ENCODE results near the gene E2F3. TPM values are rescaled to one million over a fixed set of nuclear protein-coding genes. Genes with fewer than 3 reads are reported as not detected.

E2F3 gene
- polyA plus RNA-seq (2011; rRNA removed) (17.3 and 18.0 TPM in 2 replicates), polyA plus RNA-seq (2017; fragmentation: RNase III; extraction: RNeasy Plus Mini Kit Qiagen cat#74134 plus additional on column Dnase treatment) (14.0 to 15.5 TPM (median 14.4 TPM) in 3 replicates), polyA minus RNA-seq (2011; rRNA and poly(A)+ RNA removed) (11.1 and 13.2 TPM in 2 replicates)
- 6.5 and 7.1 TPM in 2 replicates for polyA plus RNA-seq (2012; cell fraction: cytosol; rRNA removed)
- polyA plus RNA-seq (2012; cell fraction: nucleus; rRNA removed) = 8.1 and 12.7 TPM in 2 replicates

DNA sequence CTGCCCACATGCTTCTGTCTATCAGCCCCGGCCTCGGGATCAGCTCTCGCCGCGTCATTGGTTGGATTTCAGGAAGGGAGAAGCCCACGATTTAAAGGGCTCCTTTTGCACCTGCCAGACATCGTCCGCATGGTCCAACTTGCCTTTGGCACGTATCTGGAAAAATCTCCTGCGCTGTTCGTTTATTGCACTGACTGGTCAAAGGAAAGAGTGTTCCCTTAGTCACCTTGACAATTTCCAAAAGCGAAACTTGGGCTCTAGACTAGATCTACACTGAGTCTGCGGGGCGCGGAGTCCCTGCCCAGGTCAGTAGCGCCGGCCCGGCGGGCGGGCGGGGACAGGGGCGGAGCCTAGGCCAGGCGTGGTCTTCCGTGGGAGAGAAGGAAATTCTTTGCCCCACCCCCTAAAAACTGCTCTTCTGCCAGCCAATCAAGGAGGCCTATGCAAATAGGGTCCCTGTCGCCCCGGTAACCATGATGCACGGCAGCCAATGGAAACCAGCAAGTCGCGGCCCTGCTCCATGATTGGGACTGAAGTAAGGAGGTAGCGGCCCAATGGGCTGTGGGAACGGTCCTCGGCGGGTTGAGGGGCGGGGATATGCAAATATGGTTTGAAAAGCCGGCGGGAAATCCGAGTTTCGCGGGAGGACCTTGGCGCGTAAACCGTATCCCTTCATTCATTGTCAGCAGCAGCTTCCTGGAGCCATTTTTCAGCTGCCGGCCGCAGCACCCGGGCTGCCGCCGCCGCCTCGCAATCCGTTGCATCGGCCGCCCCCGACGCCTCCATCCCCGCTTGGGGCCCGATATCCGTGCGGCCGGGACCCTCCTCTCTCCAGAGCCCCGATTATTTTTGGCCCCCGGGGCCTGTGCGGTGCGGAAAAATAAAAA is at the start of gene E2F3:
E2F3 (plus strand) TSS at position 675 of the 887 bp plus-strand sequence. CDS start 354 bp downstream, outside the sequence.
- peak within 1 kb of the TSS; percentile 100 for H3K27ac ChIP-seq
- ChIA-PET CTCF (interaction anchor here (0.8 kb wide), 1 partner anchor 43 kb away, joined by 3 read pairs; no protein-coding TSS in a partner anchor), POLR2A (interaction anchor here (0.6 to 1.0 kb wide), 4 partner anchors 45 to 1192 kb away, joined by 3 to 4 read pairs (median 4); partner anchors contain the start of gene SOX4)
- ATAC-seq = peak; percentile 75 to 88
- TF ChIP-seq HOXA7 (CRISPR knock-in tag; IDR thresholded peaks at IDR 0.05) (no peak), RCOR1 (IDR thresholded peaks at IDR 0.05; ENCODE audit: low read depth, low read length) (no peak), JUN (IDR thresholded peaks at IDR 0.05) (peak in 1 of 2 experiments; percentile 85; a peak in 3 of 5 replicates), HOXB13 (CRISPR knock-in tag; IDR thresholded peaks at IDR 0.05; ENCODE audit: low read depth) (no peak), PHF8 (IDR thresholded peaks at IDR 0.05; ENCODE audit: borderline replicate concordance, low read depth) (no peak; the same call in 1 of the 2 replicates), RAD21 (conservative IDR thresholded peaks at IDR 0.05 in 1 of 2, IDR thresholded peaks at IDR 0.05 in 1 of 2) (no peak), RFX5 (IDR thresholded peaks at IDR 0.05) (no peak), POLR2A (IDR thresholded peaks at IDR 0.05; ENCODE audit: low read length) (peak; percentile 70), MAX (IDR thresholded peaks at IDR 0.05) (peak; percentile 59), E2F6 (IDR thresholded peaks at IDR 0.05; ENCODE audit: borderline replicate concordance, low read depth) (no peak; the same call in 1 of the 2 replicates), HEYL (CRISPR knock-in tag; IDR thresholded peaks at IDR 0.05) (no peak), BCL3 (IDR thresholded peaks at IDR 0.05) (peak; percentile 58; the same call in 1 of the 3 replicates), USF2 (IDR thresholded peaks at IDR 0.05) (no peak)
- peak within 1 kb of the TSS; percentile 96 for H3K4me3 ChIP-seq
- peak; percentile 97 to 99 for DNase-seq (ENCODE audit: low read depth in 1 of 2, low spot score in 1 of 2)
- H3K9me3 ChIP-seq = no peaks in the 10 kb centered on the region
- FAIRE-seq = no peak
- 0 out of 3 replicates have a peak, but pooled peaks cover 5% of the 10 kb centered on the region for H3K4me1 ChIP-seq
- 1% methylated on average over 34 of the region's 63 CpGs for WGBS (ENCODE audit: missing lambda C conversion rate)
- H3K4me2 ChIP-seq = peak within 1 kb of the TSS; percentile 90

GRCh38 chr6:20352346-20352745 is 49.3 kb upstream of the E2F3 start:
- H3K4me1 ChIP-seq = no peaks in the 10 kb centered on the region
- no peak overlapping the region for H3K4me3 ChIP-seq
- H3K27ac ChIP-seq = no peak overlapping the region
- DNase-seq (ENCODE audit: low read depth in 1 of 2, low spot score in 1 of 2) (no peak), ATAC-seq (no peak), FAIRE-seq (no peak)
- H3K4me2 ChIP-seq = no peak overlapping the region
- ChIA-PET POLR2A (no interaction called here), CTCF (no interaction called here)
- H3K9me3 ChIP-seq = no peaks in the 10 kb centered on the region; the same call in 2 of the 3 replicates
- WGBS (ENCODE audit: missing lambda C conversion rate) = 18% methylated on average over 4 of the region's 4 CpGs
- TF ChIP-seq JUN (IDR thresholded peaks at IDR 0.05) = no peak
- TF ChIP-seq JUNB (IDR thresholded peaks at IDR 0.05) = no peak
- no peak for TF ChIP-seq TFCP2L1 (CRISPR knock-in tag; IDR thresholded peaks at IDR 0.05)
- no peak for TF ChIP-seq HOXA7 (CRISPR knock-in tag; IDR thresholded peaks at IDR 0.05)
- TF ChIP-seq MAX (IDR thresholded peaks at IDR 0.05) = no peak

- ChIA-PET POLR2A (no interaction called here), CTCF (no interaction called here)
- no peak for FAIRE-seq
- WGBS (ENCODE audit: missing lambda C conversion rate) = 19% methylated on average over 5 of the region's 5 CpGs
- ATAC-seq = no peak
- Histone ChIP-seq H3K4me3 (no peak overlapping the region), H3K9me3 (no peaks in the 10 kb centered on the region; the same call in 2 of the 3 replicates), H3K4me2 (no peak overlapping the region), H3K27ac (no peak overlapping the region), H3K4me1 (no peaks in the 10 kb centered on the region)
- DNase-seq (ENCODE audit: low read depth in 1 of 2, low spot score in 1 of 2) = no peak
- no peak for TF ChIP-seq HOXA7 (CRISPR knock-in tag; IDR thresholded peaks at IDR 0.05)
- no peak for TF ChIP-seq CEBPB (IDR thresholded peaks at IDR 0.05)
- no peak for TF ChIP-seq CTCF (IDR thresholded peaks at IDR 0.05)
- TF ChIP-seq NR3C1 (IDR thresholded peaks at IDR 0.05) = no peak
- TF ChIP-seq RFX5 (IDR thresholded peaks at IDR 0.05) = no peak
- TF ChIP-seq ZNF302 (CRISPR knock-in tag; IDR thresholded peaks at IDR 0.05) = no peak
- TF ChIP-seq NFE2L2 (conservative IDR thresholded peaks at IDR 0.05; ENCODE audit: low read length) = no peak
These were observed 48.5 kb upstream of the E2F3 start for GRCh38 chr6:20353134-20353533.

Measured in A549 (cell line).